GM12865 (cell line): Measurements from ENCODE around the gene FAM217B.

ENCODE experiments used
- DNase-seq: peaks from one replicate; pipeline ENCODE4 v3.0.0; 2010; ENCODE audit warnings: low read depth
- H3K4me3 ChIP-seq: 2 replicates; pipeline ENCODE4 v1.5.1; 2011; ENCODE audit warnings: mild to moderate bottlenecking, low read depth, low read length, control low read depth
- CTCF ChIP-seq: IDR thresholded peaks from 2 replicates; pipeline ENCODE4 v1.5.1; 2011; ENCODE audit warnings: low read length, control low read depth, low read depth, inconsistent platforms; ENCODE audit not compliant: insufficient read depth; ENCODE audit errors: missing control alignments

Gene FAM217B

GRCh38 chr20:59985164-59985563 lies 45.0 kb downstream of the FAM217B start:
- TF ChIP-seq CTCF, result no peak
- H3K4me3 ChIP-seq, result no peak overlapping the region

GRCh38 chr20:59985864-59986263 lies 45.7 kb downstream of the FAM217B start:
- peak; percentile 13 for TF ChIP-seq CTCF
- DNase-seq, result no peak
- H3K4me3 ChIP-seq, result no peak overlapping the region

More at GRCh38 chr20:59985164-59985563, 45.0 kb downstream of the FAM217B start:
- DNase-seq, result no peak

GRCh38 chr20:59987135-59987534 lies 46.9 kb downstream of the FAM217B start:
- no peak for TF ChIP-seq CTCF
- no peak overlapping the region for H3K4me3 ChIP-seq
- no peak for DNase-seq

- H3K4me3 ChIP-seq, result no peak overlapping the region
- no peak for DNase-seq
These were observed 48.0 kb downstream of the FAM217B start for GRCh38 chr20:59988141-59988540.

GRCh38 chr20:59992526-59993084 lies 52.4 kb downstream of the FAM217B start:
- DNase-seq, result no peak
- no peak for TF ChIP-seq CTCF
- H3K4me3 ChIP-seq, result no peak overlapping the region

More at GRCh38 chr20:59988141-59988540, 48.0 kb downstream of the FAM217B start:
- TF ChIP-seq CTCF, result no peak

- no peak for TF ChIP-seq CTCF
- H3K4me3 ChIP-seq, result no peak overlapping the region
- DNase-seq, result no peak
These were observed 53.7 kb downstream of the FAM217B start for GRCh38 chr20:59993736-59994430.
